PC-3 (cell line): ENCODE results near the gene DLG1. TPM values are rescaled to one million over a fixed set of nuclear protein-coding genes. Genes with fewer than 3 reads are reported as not detected.

ENCODE experiments used
- ATAC-seq: fragments of 200-7000 bp; cut with Tn5 transposase; 2 replicates; pipeline ENCODE4 v1.9.1; 2020; ENCODE audit warnings: mild to moderate bottlenecking, moderate library complexity
- BruUV-seq: library from RNA; stranded (reverse); fragments of 400-500 nt; replicated peaks from 2 replicates; lab custom pipeline; 2021; lab: Mats Ljungman, UMichigan
- CTCF ChIA-PET: fragments of 300-600 bp; sonication (Branson Sonifier 250); formaldehyde crosslinking; loops from one replicate; lab custom pipeline; 2022; ENCODE audit warnings: antibody characterized with exemption; lab: Charles Lee
- POLR2A ChIA-PET: fragments of 300-600 bp; sonication (Branson Sonifier 250); formaldehyde crosslinking; loops from one replicate; lab custom pipeline; 2022; ENCODE audit warnings: antibody characterized with exemption; ENCODE audit not compliant: unreplicated experiment; lab: Charles Lee
- DNase-seq: peaks from one replicate; pipeline ENCODE4 v3.0.0-alpha.2; 2015
- H2AFZ ChIP-seq: fragments of 300-600 bp; sonication (generic); 2 replicates; pipeline ENCODE4 v1.6.0; 2016; ENCODE audit warnings: antibody characterized with exemption, low read length
- H3F3A ChIP-seq: fragments of 300-600 bp; sonication (generic); one replicate; pipeline ENCODE4 v1.6.0; 2017; ENCODE audit warnings: antibody characterized with exemption, low read length, control low read depth, mild to moderate bottlenecking; ENCODE audit not compliant: unreplicated experiment
- H3K27ac ChIP-seq: fragments of 300-600 bp; sonication (generic); 2 replicates; pipeline ENCODE4 v1.5.1; 2016; ENCODE audit warnings: mild to moderate bottlenecking, low read length
- H3K27me3 ChIP-seq: fragments of 300-600 bp; sonication (generic); 2 replicates; pipeline ENCODE4 v1.6.1; 2016; ENCODE audit warnings: low read length, mixed read lengths
- H3K36me3 ChIP-seq: fragments of 300-600 bp; sonication (generic); 2 replicates; pipeline ENCODE4 v1.6.1; 2016; ENCODE audit warnings: low read depth, mixed run types, low read length, mixed read lengths
- H3K4me1 ChIP-seq: fragments of 300-600 bp; sonication (generic); 2 replicates; pipeline ENCODE4 v1.5.1; 2016; ENCODE audit warnings: low read length; ENCODE audit not compliant: insufficient read depth
- H3K4me2 ChIP-seq: fragments of 300-600 bp; sonication (generic); 2 replicates; pipeline ENCODE4 v1.6.0; 2016; ENCODE audit warnings: low read length
- H3K4me3 ChIP-seq: fragments of 300-600 bp; sonication (generic); 2 replicates; pipeline ENCODE4 v1.5.1; 2016; ENCODE audit warnings: mild to moderate bottlenecking, low read length, mixed read lengths
- H3K79me2 ChIP-seq: fragments of 300-600 bp; sonication (generic); 2 replicates; pipeline ENCODE4 v1.6.1; 2017; ENCODE audit warnings: low read length, mixed read lengths
- H3K9ac ChIP-seq: fragments of 300-600 bp; sonication (generic); 2 replicates; pipeline ENCODE4 v1.6.0; 2016; ENCODE audit warnings: mild to moderate bottlenecking, low read length
- H3K9me2 ChIP-seq: fragments of 300-600 bp; sonication (generic); replicated peaks from 2 replicates; pipeline ENCODE4 v1.6.1; 2016; ENCODE audit warnings: mixed run types, low read length, mixed read lengths
- H3K9me3 ChIP-seq: fragments of 300-600 bp; sonication (generic); 2 replicates; pipeline ENCODE4 v1.6.1; 2016; ENCODE audit warnings: low read length, mixed read lengths
- H4K20me1 ChIP-seq: fragments of 300-600 bp; sonication (generic); 2 replicates; pipeline ENCODE4 v1.6.1; 2016; ENCODE audit warnings: low read length, mixed read lengths
- EZH2 ChIP-seq: fragments of 300-600 bp; sonication (generic); IDR thresholded peaks from one replicate; pipeline ENCODE4 v1.6.1; 2017; ENCODE audit warnings: antibody characterized with exemption, mild to moderate bottlenecking, low read length; ENCODE audit not compliant: unreplicated experiment
- EZH2phosphoT487 ChIP-seq: fragments of 300-600 bp; sonication (generic); IDR thresholded peaks from 2 replicates; pipeline ENCODE4 v1.6.1; 2018; ENCODE audit warnings: mild to moderate bottlenecking, antibody characterized with exemption, low read length, borderline replicate concordance
- intact Hi-C: fragments of 100-400 bp; cut with micrococcal nuclease; formaldehyde crosslinking; loops from 2 replicates; pipeline ENCODE4 v1.9.0; 2023
- total RNA-seq: library from RNA; depleted of rRNA; stranded (reverse); fragments of >200 nt; gene quantifications from 2 replicates; pipeline ENCODE4 v1.2.3, GENCODE V29; 2014
- TF ChIP-seq, protein P1 (sequence below): fragments of 300-600 bp; sonication (generic); conservative IDR thresholded peaks from 2 replicates; pipeline ENCODE4 v1.5.1; 2017; ENCODE audit warnings: antibody characterized with exemption, low read depth, mild to moderate bottlenecking, low read length

DLG1 gene
- total RNA-seq, 1 experiment from 2014 or later, result 60.8 TPM

DNA sequence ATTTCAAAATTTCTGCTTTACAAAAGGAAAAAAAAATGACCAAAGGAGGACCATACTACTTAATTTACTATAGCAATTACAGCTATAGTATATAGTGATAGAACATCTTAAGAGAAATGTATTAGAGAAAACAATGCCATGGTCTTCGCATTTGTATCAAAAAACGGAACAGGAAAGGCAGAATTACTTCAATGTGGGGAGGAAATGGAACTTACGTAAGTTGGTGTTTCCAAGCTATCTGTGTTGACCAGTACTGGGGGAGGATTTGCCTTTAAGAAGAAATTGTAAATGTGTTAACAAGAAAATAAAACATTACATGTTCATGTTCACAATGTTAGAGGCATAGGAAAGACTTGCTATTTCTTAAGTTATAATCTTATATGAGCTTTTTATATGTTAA, 148.9 kb downstream of the DLG1 start:
- ChIA-PET CTCF (no interaction called here), POLR2A (interaction anchor here (0.6 kb wide), 1 partner anchor 21 kb away, joined by 3 read pairs; no protein-coding TSS in a partner anchor)
- no peak overlapping the region for H3K4me2 ChIP-seq
- H3K9me2 ChIP-seq, result no peaks in the 10 kb centered on the region
- peaks cover 7% of the 10 kb centered on the region for H3K4me1 ChIP-seq
- no peak overlapping the region for H3K27ac ChIP-seq
- no peaks in the 10 kb centered on the region for H3K27me3 ChIP-seq
- no peak for ATAC-seq
- H4K20me1 ChIP-seq, result peaks cover 9% of the 10 kb centered on the region; the same call in 1 of the 2 replicates
- no TSS peak for BruUV-seq
- H3K79me2 ChIP-seq, result peaks cover 30% of the 10 kb centered on the region
- TF ChIP-seq, protein P1, sequence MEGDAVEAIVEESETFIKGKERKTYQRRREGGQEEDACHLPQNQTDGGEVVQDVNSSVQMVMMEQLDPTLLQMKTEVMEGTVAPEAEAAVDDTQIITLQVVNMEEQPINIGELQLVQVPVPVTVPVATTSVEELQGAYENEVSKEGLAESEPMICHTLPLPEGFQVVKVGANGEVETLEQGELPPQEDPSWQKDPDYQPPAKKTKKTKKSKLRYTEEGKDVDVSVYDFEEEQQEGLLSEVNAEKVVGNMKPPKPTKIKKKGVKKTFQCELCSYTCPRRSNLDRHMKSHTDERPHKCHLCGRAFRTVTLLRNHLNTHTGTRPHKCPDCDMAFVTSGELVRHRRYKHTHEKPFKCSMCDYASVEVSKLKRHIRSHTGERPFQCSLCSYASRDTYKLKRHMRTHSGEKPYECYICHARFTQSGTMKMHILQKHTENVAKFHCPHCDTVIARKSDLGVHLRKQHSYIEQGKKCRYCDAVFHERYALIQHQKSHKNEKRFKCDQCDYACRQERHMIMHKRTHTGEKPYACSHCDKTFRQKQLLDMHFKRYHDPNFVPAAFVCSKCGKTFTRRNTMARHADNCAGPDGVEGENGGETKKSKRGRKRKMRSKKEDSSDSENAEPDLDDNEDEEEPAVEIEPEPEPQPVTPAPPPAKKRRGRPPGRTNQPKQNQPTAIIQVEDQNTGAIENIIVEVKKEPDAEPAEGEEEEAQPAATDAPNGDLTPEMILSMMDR, result no peak
- no peak for TF ChIP-seq EZH2phosphoT487
- TF ChIP-seq EZH2, result no peak
- no peak overlapping the region for H2AFZ ChIP-seq
- H3K36me3 ChIP-seq, result 0 out of 2 replicates have a peak, but pooled peaks cover 3% of the 10 kb centered on the region
- no peaks in the 10 kb centered on the region for H3K9me3 ChIP-seq
- no peak overlapping the region for H3K9ac ChIP-seq
- intact Hi-C loops, result no loop called here
- no peaks in the 10 kb centered on the region for H3F3A ChIP-seq
- H3K4me3 ChIP-seq, result no peak overlapping the region
- DNase-seq, result no peak

DNA sequence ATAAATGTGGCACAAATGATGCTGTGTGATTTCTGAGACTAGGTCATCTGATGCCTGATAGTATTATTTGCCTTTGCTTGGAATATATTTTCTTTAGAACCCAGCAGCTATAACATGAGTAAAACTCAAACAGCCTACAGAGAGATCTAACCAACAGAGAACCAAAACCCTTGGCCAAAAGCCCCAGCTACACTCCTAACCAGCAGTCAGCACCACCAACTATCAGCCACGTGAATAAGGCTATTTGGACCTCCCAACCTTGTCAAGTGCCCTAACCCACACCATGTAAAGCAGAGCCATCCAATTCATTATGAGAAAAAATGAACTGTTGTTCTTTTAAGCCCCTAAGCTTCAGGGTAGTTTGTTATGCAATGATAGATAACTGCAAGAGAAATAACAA, 154.2 kb downstream of the DLG1 start:
- intact Hi-C loops, result no loop called here
- TF ChIP-seq, protein P1, result no peak
- TF ChIP-seq EZH2phosphoT487, result no peak
- TF ChIP-seq EZH2, result no peak
- CTCF ChIA-PET, result no interaction called here
- ATAC-seq, result no peak
- Histone ChIP-seq H3K9ac (no peak overlapping the region), H3K27me3 (no peaks in the 10 kb centered on the region), H3F3A (no peaks in the 10 kb centered on the region), H3K36me3 (peaks cover 15% of the 10 kb centered on the region), H2AFZ (no peak overlapping the region), H3K4me1 (no peaks in the 10 kb centered on the region), H3K4me2 (no peak overlapping the region), H3K79me2 (no peaks in the 10 kb centered on the region; the same call in 1 of the 2 replicates), H3K4me3 (no peak overlapping the region), H3K9me3 (no peaks in the 10 kb centered on the region), H4K20me1 (no peaks in the 10 kb centered on the region), H3K27ac (no peak overlapping the region), H3K9me2 (no peaks in the 10 kb centered on the region)
- POLR2A ChIA-PET, result no interaction called here
- no peak for DNase-seq
- BruUV-seq, result no TSS peak

DNA sequence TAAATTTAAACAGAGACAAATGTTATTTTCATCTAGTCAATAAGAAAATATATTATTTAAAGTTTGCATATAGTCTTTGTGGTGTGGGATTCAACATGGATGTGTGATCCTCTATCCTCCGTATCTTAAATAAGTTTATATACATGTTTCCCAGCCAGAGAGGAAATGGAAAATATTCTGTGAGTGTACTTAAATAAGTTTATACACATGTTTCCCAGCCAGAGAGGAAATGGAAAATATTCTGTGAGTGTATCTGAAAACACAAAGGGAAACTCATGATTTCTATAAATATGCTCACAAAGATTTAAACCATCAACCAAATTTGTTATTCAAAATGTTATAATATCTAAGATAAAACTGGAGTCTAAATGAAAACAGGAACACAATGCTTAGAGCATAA, 158.8 kb downstream of the DLG1 start:
- Histone ChIP-seq H3F3A (no peaks in the 10 kb centered on the region), H3K9ac (no peak overlapping the region), H2AFZ (no peak overlapping the region), H3K4me3 (no peak overlapping the region), H3K9me3 (no peaks in the 10 kb centered on the region), H3K4me2 (no peak overlapping the region), H3K27me3 (no peaks in the 10 kb centered on the region), H4K20me1 (no peaks in the 10 kb centered on the region), H3K36me3 (peaks cover 50% of the 10 kb centered on the region), H3K79me2 (no peaks in the 10 kb centered on the region), H3K27ac (no peak overlapping the region), H3K4me1 (no peaks in the 10 kb centered on the region), H3K9me2 (no peaks in the 10 kb centered on the region)
- ATAC-seq (no peak), DNase-seq (no peak)
- POLR2A ChIA-PET, result no interaction called here
- CTCF ChIA-PET, result no interaction called here
- TF ChIP-seq EZH2phosphoT487, result no peak
- no peak for TF ChIP-seq EZH2
- TF ChIP-seq, protein P1, result no peak
- BruUV-seq, result no TSS peak
- intact Hi-C loops, result no loop called here
